GM18907 (cell line): ENCODE measurements around the gene P2RY8.
"Not testable (repeated sequence)": the region's sequence is repeated elsewhere in the genome, so short reads cannot be mapped to it uniquely, and the experiment has no call there.

Experiments
- ATAC-seq: cut with Tn5 transposase; IDR thresholded peaks from one replicate; pipeline ENCODE4 v1.9.1; 2021; ENCODE audit warnings: mild to moderate bottlenecking, moderate library complexity; ENCODE audit not compliant: unreplicated experiment

The P2RY8 gene

GRCh38 chrX:1447969-1448572 lies 88.9 kb downstream of the P2RY8 start:
- ATAC-seq = not testable (repeated sequence)

DNA sequence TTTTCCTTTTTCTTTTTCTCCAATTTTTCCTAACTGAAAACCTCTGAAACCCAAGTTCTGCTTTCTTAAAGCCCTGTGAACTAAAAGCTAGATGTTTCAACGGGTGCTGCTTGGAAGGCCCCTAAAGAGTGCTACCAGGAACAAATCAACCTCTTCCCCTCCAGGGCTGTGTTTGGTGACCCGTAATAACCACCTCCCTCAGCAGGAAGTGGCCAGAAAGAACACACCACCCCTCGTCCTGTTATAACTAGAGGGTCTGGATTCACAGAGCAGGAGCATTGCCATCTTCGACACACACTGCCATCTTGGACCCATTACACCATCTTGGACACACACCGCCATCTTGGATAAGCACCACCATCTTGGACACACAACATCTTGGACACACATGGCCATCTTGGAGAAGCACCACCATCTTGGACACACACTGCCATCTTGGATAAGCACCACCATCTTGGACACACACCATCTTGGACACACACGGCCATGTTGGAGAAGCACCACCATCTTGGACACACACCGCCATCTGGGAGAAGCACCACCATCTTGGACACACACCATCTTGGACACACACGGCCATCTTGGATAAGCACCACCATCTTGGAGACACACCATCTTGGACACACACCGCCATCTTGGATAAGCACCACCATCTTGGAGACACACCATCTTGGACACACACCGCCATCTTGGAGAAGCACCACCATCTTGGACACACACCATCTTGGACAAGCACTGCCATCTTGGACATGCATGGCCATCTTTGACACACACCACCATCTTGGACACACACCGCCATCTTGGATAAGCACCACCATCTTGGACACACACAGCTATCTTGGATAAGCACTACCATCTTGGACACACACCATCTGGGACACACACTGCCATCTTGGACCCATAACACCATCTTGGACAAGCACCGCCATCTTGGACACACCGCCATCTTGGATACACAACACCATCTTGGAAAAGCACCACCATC lies 89.7 kb downstream of the P2RY8 start:
- ATAC-seq = peak; percentile 53

- ATAC-seq = no peak
These were observed 92.2 kb downstream of the P2RY8 start for GRCh38 chrX:1444561-1445500.

DNA sequence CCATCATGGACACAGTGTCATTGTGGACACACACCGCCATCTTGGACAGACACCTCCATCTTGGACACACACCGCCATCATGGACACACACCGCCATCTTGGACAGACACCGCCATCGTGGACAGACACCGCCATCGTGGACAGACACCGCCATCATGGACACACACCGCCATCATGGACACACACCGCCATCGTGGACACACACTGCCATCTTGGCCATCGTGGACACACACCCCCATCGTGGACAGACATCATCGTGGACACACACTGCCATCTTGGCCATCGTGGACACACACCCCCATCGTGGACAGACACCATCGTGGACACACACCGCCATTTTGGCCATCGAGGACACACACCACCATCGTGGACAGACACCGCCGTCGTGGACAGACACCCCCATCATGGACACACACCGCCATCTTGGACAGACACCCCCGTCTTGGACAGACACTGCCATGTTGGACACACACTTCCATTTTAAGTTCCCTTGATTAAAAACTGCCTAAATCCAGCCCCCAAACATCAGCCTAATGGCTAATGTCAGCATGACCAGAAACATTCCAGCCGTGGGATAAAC lies 93.4 kb downstream of the P2RY8 start:
- no peak for ATAC-seq

DNA sequence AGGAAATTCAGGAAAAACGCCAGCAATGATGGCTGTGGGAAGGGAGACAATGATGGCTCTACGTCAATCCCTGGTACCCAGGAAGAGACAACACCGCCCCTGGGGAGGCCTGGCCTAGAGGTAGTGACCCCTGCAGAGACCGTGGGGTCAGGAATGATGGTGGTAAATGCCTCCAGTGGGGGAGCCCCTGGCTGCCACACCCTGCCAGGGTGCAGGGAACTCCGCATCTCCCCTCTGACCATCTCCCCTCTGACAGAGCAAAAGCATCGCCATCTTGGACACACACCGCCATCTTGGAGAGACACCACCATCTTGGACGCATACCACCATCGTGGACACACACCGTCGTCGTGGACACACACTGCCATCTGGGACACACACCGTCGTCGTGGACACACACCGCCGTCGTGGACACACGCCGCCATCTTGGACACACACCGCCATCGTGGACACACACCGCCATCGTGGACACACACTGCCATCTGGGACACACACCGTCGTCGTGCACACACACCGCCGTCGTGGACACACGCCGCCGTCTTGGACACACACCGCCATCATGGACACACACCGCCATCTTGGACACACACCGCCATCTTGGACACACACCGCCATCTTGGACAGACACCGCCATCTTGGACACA lies 94.1 kb downstream of the P2RY8 start:
- ATAC-seq = no peak

DNA sequence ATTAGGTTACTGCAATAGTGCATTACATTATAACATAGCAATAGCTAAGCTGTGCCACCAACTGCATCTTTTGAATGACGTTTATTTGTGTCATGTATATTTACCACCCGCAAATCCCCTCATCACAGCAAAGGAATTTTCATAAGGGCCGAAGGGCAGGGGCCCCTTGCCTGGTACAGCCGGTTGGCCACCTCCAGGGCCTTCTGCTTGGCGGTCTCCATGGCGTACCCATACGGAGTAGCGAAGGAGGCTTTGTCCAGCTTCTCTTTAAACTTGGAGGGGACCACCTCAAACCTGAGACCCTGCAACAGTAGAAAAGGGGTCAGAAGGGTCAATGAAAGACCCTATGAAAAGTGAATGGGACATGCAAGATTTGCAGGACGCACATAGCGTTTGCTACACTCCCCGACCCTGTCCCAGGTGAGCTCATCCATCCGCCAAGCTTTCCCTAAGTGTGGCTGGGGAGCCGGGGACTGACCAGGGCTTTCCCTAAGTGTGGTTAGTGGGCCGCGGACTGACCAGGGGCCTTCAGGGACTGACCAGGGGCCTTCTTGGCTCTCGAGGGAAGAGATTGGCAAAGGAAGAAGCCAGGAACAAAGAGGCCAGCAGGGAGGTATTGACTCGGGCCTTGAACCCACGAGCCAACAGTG lies 94.8 kb downstream of the P2RY8 start:
- no peak for ATAC-seq

GRCh38 chrX:1440506-1440905 lies 96.5 kb downstream of the P2RY8 start:
- no peak for ATAC-seq

DNA sequence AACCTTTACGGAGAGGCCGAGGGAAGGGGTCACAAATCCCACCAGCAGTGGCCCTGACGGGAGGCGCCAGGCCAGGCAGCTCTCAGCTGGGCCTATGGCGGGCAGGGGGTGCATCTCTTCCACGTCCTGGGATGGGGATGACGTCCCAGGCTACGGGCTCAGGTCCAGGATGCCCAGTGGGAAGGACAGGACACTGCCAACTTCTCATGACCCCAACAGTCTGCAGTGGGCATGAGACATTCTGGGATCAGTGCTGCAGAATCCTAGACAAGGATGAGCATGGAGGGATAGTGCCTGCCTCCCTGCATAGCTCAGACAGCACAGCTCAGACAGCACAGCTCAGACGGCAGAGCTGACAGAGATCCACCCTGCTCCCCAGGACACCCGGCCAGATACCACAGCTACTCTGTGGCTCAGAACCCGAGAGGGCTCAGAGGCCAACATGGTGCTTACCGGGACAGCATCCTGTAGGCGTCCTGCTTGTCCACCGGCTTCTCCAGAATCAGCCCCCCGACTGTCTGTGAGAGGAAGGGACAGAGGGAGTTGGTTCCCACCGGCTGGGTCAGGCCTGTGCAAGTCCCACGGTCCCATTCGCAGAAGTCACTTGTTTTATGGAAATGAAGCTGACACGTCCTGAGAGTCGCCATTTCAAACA lies 101.6 kb downstream of the P2RY8 start:
- ATAC-seq = no peak

GRCh38 chrX:1434871-1435240 lies 102.1 kb downstream of the P2RY8 start:
- ATAC-seq = no peak

- no peak for ATAC-seq
These were observed 103.2 kb downstream of the P2RY8 start for GRCh38 chrX:1433646-1434357.

- ATAC-seq = no peak
These were observed 106.5 kb downstream of the P2RY8 start for GRCh38 chrX:1430451-1430850.

GRCh38 chrX:1427756-1428155 lies 109.2 kb downstream of the P2RY8 start:
- no peak for ATAC-seq

DNA sequence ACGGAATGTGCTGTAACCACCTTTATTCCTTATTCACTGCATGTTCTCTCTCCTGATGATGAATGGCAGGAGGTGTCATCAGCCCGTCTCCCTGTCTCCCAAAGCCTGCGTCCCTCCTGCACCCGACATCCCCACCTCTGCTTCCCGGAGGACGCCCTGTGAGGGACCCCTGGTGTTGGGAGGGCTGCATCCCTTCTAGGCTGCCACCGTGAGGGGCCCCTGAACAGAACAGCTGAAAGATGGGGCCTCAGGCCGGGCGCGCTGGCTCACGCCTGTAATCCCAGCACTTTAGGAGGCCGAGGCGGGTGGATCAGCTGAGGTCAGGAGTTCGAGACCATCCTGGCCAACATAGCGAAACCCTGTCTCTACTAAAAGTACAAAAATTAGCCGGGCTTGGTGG lies 110.7 kb downstream of the P2RY8 start:
- ATAC-seq = not testable (repeated sequence)

- ATAC-seq = no peak
These were observed 111.6 kb downstream of the P2RY8 start for GRCh38 chrX:1425381-1425780.

DNA sequence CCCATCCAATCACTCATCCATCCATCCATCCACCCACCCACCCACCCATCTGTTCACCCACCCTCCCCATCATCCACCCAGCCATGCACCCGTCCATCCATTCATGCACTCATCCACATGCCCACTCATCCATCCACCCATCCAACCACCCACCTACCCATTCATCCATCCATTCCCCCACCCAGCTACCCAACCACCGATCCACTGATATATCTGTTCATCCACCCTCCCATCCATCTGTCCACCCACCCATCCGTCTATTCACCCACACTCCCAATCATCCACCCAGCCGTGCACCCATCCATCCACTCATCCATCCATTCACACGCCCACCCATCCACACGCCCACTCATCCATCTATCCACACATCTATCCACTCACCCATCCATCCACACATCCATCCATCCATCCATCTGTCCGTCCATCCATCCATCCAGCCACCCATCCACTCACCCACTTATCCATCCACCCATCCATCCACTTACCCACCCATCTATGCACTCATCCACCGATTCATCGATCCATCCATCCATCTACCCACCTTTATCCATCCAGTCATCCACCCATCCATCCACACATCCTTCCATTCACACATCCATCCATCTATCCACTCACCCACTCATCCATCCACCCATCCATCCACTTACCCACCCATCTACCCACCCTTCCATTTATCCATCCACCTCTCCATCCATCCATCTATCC lies 112.7 kb downstream of the P2RY8 start:
- ATAC-seq = no peak

- ATAC-seq = no peak
These were observed 113.8 kb downstream of the P2RY8 start for GRCh38 chrX:1423215-1423614.

DNA sequence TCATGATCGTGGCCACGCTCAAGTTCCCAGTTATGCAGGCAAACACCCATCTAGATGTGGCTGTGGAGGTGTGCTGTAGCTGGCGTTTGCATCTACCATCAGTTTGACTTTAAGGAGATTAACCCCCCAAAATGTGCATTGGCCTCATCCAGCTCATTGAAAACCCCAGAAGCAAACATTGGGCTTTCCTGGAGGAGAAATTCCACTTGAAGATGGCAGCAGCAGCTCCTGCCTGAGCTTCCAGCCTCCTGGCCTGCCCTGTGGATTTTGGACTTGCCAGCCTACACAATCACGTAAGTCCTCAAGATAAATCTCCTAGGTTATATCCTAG lies 114.9 kb downstream of the P2RY8 start:
- ATAC-seq = no peak

DNA sequence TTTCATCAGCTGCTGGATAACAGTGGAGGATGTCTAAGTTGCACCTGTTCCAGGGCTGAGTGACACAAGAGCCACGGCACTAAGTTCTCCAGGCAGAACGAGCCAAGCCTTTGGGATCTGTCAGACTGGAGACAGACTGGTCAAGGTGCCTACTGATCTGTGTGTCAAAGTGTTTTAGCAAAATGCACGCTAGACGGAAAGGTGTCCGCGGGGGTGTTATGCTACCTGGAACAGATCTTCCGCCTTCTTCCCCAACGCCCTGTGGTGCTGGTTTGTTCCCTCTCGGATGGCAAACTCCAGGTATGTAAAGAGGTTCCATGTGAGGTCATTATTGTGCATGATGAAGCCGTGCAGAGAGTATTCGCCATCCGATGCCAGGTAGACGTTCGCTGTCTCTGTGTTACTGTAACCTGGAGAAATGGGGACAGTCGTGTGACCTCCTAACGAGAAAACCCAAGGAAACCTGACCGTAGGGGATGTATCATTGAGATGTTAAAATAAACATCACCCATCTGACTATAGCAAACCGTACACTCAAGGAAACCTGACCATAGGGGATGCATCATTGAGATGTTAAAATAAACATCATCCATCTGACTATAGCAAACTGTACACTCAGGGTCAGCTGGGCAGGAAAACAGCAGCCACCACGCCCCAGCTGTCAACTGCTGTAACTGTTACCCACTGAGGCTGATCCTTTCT lies 115.4 kb downstream of the P2RY8 start:
- no peak for ATAC-seq
